Nephron progenitor cell (in vitro differentiated cells): ENCODE measurements around the gene SYTL3.

ENCODE experiments used
- DNase-seq: peaks from one replicate; pipeline ENCODE4 v3.0.0; 2021
- H3K27ac Mint-ChIP-seq: 2 replicates; pipeline ENCODE4 v1.8.0; 2021; ENCODE audit warnings: mild to moderate bottlenecking, moderate library complexity, mixed read lengths
- H3K27me3 Mint-ChIP-seq: 2 replicates; pipeline ENCODE4 v1.8.0; 2021; ENCODE audit warnings: mild to moderate bottlenecking, low read depth, mixed read lengths; ENCODE audit not compliant: poor library complexity
- H3K36me3 Mint-ChIP-seq: 2 replicates; pipeline ENCODE4 v1.8.0; 2021; ENCODE audit warnings: low read depth, mixed read lengths
- H3K4me1 Mint-ChIP-seq: 2 replicates; pipeline ENCODE4 v1.8.0; 2021; ENCODE audit warnings: mixed read lengths
- H3K4me3 Mint-ChIP-seq: 2 replicates; pipeline ENCODE4 v1.8.0; 2021; ENCODE audit warnings: mild to moderate bottlenecking, moderate library complexity, mixed read lengths
- H3K9me3 Mint-ChIP-seq: 2 replicates; pipeline ENCODE4 v1.8.0; 2021; ENCODE audit warnings: mild to moderate bottlenecking, moderate library complexity, mixed read lengths
- TF ChIP-seq, protein P1 (sequence below): fragments of 200-600 bp; sonication (generic); IDR thresholded peaks from 2 replicates; pipeline ENCODE4 v1.5.0; 2021; ENCODE audit warnings: antibody characterized with exemption

Gene SYTL3

DNA sequence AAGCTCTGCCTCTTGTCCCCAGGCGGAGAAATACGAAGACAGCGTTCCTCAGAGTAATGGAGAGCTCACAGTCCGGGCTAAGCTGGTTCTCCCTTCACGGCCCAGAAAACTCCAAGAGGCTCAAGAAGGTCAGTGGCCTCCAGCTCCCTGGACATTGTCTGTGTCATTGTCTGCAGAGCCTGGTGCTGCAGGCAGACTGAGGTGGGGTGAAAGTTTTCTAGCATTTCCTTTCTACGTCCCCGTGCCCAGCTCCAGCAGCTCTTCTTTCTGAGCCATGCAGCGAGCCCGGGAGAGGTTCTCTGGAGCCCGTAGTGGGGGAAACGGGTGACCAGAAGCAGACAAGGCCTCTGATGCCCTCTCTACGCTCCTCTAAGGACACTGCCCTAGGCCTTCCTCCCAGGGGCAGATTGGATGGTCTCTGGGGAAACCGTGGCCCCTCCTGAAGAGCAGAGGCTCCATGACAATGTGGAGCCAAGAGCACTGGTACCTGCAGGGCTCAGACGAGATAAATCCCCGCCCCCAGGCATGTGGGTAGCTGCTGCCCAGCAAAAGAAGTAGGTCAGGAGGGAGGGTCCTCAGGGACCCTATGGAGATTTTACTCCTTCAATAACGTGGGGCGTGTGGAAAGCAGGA, 110.9 kb downstream of the SYTL3 start:
- no peak overlapping the region for H3K27ac Mint-ChIP-seq
- peaks cover 3% of the 10 kb centered on the region for H3K27me3 Mint-ChIP-seq
- H3K4me3 Mint-ChIP-seq, result no peak overlapping the region
- H3K9me3 Mint-ChIP-seq, result no peaks in the 10 kb centered on the region
- TF ChIP-seq, protein P1, sequence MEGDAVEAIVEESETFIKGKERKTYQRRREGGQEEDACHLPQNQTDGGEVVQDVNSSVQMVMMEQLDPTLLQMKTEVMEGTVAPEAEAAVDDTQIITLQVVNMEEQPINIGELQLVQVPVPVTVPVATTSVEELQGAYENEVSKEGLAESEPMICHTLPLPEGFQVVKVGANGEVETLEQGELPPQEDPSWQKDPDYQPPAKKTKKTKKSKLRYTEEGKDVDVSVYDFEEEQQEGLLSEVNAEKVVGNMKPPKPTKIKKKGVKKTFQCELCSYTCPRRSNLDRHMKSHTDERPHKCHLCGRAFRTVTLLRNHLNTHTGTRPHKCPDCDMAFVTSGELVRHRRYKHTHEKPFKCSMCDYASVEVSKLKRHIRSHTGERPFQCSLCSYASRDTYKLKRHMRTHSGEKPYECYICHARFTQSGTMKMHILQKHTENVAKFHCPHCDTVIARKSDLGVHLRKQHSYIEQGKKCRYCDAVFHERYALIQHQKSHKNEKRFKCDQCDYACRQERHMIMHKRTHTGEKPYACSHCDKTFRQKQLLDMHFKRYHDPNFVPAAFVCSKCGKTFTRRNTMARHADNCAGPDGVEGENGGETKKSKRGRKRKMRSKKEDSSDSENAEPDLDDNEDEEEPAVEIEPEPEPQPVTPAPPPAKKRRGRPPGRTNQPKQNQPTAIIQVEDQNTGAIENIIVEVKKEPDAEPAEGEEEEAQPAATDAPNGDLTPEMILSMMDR, result no peak
- H3K4me1 Mint-ChIP-seq, result peaks cover 73% of the 10 kb centered on the region
- DNase-seq, result no peak
- peaks cover 4% of the 10 kb centered on the region for H3K36me3 Mint-ChIP-seq

DNA sequence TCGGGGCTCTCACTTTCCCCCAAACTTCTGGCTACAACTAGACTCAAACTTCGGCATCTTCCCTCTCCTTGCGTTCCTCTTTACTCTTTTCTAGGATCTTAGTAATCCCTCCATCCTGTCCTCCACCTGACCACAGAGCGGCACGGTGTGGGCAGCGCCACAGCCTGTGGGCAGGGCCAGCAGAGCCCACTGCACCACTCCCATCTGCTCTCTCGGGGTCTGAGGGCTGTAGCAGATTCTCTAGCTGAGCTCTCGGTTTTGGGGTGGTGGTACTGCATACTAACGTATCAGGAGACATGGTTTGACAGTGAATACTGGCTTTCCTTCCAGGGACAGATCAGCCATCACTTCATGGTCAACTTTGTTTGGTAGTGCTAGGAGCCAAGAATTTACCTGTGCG, 111.9 kb downstream of the SYTL3 start:
- peaks cover 3% of the 10 kb centered on the region for H3K27me3 Mint-ChIP-seq
- DNase-seq, result no peak
- H3K9me3 Mint-ChIP-seq, result no peaks in the 10 kb centered on the region
- H3K36me3 Mint-ChIP-seq, result peaks cover 10% of the 10 kb centered on the region
- H3K4me1 Mint-ChIP-seq, result peaks cover 73% of the 10 kb centered on the region
- H3K27ac Mint-ChIP-seq, result no peak overlapping the region
- no peak overlapping the region for H3K4me3 Mint-ChIP-seq
- TF ChIP-seq, protein P1, result no peak

DNA sequence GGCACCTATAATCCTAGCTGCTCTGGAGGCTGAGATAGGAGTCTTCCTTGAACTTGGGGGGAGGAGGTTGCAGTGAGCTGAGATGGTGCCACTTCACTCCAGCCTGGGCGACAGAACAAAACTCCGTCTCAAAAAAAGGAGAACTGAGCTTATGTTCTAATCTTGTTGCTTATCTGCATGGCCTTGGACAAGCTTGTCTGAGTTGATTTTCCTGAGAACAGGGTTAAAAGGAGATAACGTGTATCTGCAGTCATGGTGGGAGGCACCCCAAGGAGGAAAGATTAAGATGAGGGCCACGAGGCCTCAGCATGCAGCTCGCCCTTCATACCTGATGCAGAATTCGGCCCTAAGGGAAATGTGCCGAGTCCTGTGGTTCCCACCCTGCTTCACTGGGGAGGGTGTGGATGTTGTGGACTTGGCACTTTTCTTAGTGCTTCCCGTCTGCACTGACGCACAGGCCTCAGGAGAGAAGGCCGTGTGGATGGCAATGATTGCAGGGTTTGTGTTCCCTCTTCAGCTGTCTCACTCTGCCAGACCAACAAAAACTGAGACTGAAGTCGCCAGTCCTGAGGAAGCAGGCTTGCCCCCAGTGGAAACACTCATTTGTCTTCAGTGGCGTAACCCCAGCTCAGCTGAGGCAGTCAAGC, 113.1 kb downstream of the SYTL3 start:
- Mint-ChIP-seq H3K36me3 (peaks cover 22% of the 10 kb centered on the region), H3K9me3 (no peaks in the 10 kb centered on the region), H3K27ac (peak overlapping the region; percentile 89), H3K27me3 (peaks cover 3% of the 10 kb centered on the region), H3K4me3 (no peak overlapping the region), H3K4me1 (peaks cover 75% of the 10 kb centered on the region)
- DNase-seq, result no peak
- TF ChIP-seq, protein P1, result no peak

DNA sequence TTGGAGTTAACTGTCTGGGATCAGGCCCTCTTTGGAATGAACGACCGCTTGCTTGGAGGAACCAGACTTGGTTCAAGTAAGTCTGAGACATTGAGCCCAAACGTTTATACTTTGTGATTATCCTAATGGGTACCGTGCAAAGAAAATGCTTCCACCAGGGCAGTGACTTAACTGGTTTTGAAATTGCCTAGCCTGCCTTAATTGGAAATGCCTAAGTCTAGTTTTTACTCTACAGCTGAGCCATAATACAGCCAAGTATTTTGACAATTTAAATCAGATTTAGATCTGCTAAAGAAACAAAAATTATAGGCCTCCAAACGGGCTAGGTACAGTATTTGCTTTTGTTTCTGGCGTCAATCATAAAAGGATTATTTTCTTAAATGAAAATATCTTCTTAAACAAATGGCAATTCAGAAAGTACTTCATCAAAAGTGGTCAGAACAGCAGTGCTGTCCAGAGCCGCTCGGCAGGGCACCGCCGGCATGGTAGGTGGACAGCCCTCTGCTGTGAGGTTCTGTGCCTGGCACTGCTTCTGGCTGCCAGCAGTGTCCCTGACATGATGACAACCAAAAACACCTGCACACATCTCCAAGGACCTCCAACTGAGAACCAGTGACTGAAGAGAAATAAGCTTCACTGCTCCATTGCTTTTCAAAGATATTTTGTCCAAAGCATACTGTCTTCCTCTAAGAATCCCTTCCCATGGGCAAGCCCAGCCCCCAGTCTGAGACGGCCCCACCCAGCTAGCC, 113.8 kb downstream of the SYTL3 start:
- Mint-ChIP-seq H3K4me1 (peaks cover 75% of the 10 kb centered on the region), H3K36me3 (peaks cover 29% of the 10 kb centered on the region), H3K27ac (peak overlapping the region; percentile 89), H3K27me3 (peaks cover 3% of the 10 kb centered on the region), H3K9me3 (no peaks in the 10 kb centered on the region), H3K4me3 (no peak overlapping the region)
- TF ChIP-seq, protein P1, result no peak
- no peak for DNase-seq

DNA sequence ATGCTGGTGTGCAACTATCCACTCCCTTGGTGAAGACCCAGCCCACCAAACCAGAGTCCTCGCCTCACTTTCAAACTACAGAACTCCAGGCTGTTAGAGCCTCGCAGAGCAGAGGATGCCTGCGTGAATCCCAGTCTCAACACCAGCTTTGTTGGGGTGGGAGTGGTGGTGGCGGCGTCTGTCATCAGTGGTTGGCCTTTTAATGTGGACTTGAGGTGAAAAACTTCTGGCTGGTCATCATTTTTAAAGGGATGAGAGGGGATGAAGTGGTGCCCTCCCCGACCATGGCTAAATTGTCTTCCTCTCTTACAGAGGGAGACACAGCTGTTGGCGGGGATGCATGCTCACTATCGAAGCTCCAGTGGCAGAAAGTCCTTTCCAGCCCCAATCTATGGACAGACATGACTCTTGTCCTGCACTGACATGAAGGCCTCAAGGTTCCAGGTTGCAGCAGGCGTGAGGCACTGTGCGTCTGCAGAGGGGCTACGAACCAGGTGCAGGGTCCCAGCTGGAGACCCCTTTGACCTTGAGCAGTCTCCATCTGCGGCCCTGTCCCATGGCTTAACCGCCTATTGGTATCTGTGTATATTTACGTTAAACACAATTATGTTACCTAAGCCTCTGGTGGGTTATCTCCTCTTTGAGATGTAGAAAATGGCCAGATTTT, 114.5 kb downstream of the SYTL3 start:
- Mint-ChIP-seq H3K27ac (peak overlapping the region; percentile 35), H3K4me3 (no peak overlapping the region), H3K27me3 (peaks cover 3% of the 10 kb centered on the region), H3K4me1 (peaks cover 74% of the 10 kb centered on the region), H3K9me3 (no peaks in the 10 kb centered on the region), H3K36me3 (peaks cover 34% of the 10 kb centered on the region)
- TF ChIP-seq, protein P1, result no peak
- no peak for DNase-seq
